Measurements from ENCODE around the gene RAD51C. TPM values are rescaled to one million over a fixed set of nuclear protein-coding genes. Genes with fewer than 3 reads are reported as not detected.

RAD51C gene
- total RNA-seq, 1 donor from 2014 or later: 21.0 TPM

GRCh38 chr17:58779446-58779845 lies 87.0 kb downstream of the RAD51C start:
- H3K27ac ChIP-seq: no peak overlapping the region
- H3K9me3 ChIP-seq: no peaks in the 10 kb centered on the region
- ATAC-seq (no peak), DNase-seq (no peak)
- TF ChIP-seq CTCF (IDR thresholded peaks at IDR 0.05): no peak
- no peaks in the 10 kb centered on the region for H3K27me3 ChIP-seq (ENCODE audit: low read depth)
- no peak overlapping the region for H3K4me3 ChIP-seq
- intact Hi-C loops (cut with DNase I): no loop called here
- no peaks in the 10 kb centered on the region for H3K36me3 ChIP-seq
- H3K4me1 ChIP-seq: no peaks in the 10 kb centered on the region

GRCh38 chr17:58783380-58783779 lies 91.0 kb downstream of the RAD51C start:
- H3K36me3 ChIP-seq: no peaks in the 10 kb centered on the region
- no peaks in the 10 kb centered on the region for H3K27me3 ChIP-seq (ENCODE audit: low read depth)
- intact Hi-C loops (cut with DNase I): no loop called here
- no peak for TF ChIP-seq CTCF (IDR thresholded peaks at IDR 0.05)
- H3K9me3 ChIP-seq: no peaks in the 10 kb centered on the region
- DNase-seq: no peak
- no peak overlapping the region for H3K4me3 ChIP-seq
- no peak for ATAC-seq
- no peak overlapping the region for H3K27ac ChIP-seq
- no peaks in the 10 kb centered on the region for H3K4me1 ChIP-seq

GRCh38 chr17:58785097-58785496 lies 92.7 kb downstream of the RAD51C start:
- intact Hi-C loops (cut with DNase I): no loop called here
- no peaks in the 10 kb centered on the region for H3K9me3 ChIP-seq
- no peaks in the 10 kb centered on the region for H3K27me3 ChIP-seq (ENCODE audit: low read depth)
- no peak for ATAC-seq
- no peak overlapping the region for H3K27ac ChIP-seq
- H3K36me3 ChIP-seq: no peaks in the 10 kb centered on the region
- no peak for TF ChIP-seq CTCF (IDR thresholded peaks at IDR 0.05)
- H3K4me3 ChIP-seq: no peak overlapping the region
- no peak for DNase-seq
- H3K4me1 ChIP-seq: no peaks in the 10 kb centered on the region

Other genes starting within 250 kb of the RAD51C start
- gene HSF5, start 204.2 kb upstream of the RAD51C start, total RNA-seq: 0.32 TPM
- gene MTMR4, start 178.0 kb upstream of the RAD51C start, total RNA-seq: 37.3 TPM
- gene TEX14, start 557 bp upstream of the RAD51C start, total RNA-seq: 6.8 TPM
- gene PPM1E, start 63.3 kb downstream of the RAD51C start, total RNA-seq: 0.30 TPM

Data from lower lobe of right lung (tissue), 2 donors.